NCI-H187 treated with DMSO at 0.1 percent for 48 hours (cell line): ENCODE results near the gene IFT27.
"Not testable (repeated sequence)": the region's sequence is repeated elsewhere in the genome, so short reads cannot be mapped to it uniquely, and the experiment has no call there.

Source experiments
- DNase-seq: peaks from one replicate; lab custom pipeline; 2025; lab: John Stamatoyannopoulos, UW

Gene IFT27

GRCh38 chr22:36743591-36744412 lies 32.1 kb downstream of the IFT27 start:
- no peak for DNase-seq

- DNase-seq = no peak
These were observed 32.9 kb downstream of the IFT27 start for GRCh38 chr22:36743011-36743410.

- DNase-seq = no peak
These were observed 34.0 kb downstream of the IFT27 start for GRCh38 chr22:36741968-36742367.

GRCh38 chr22:36741204-36741793 lies 34.6 kb downstream of the IFT27 start:
- no peak for DNase-seq

- DNase-seq = no peak
These were observed 35.2 kb downstream of the IFT27 start for GRCh38 chr22:36740716-36741115.

- no peak for DNase-seq
These were observed 36.7 kb downstream of the IFT27 start for GRCh38 chr22:36739185-36739584.

- DNase-seq = no peak
These were observed 37.4 kb downstream of the IFT27 start for GRCh38 chr22:36738416-36739020.

- DNase-seq = no peak
These were observed 38.1 kb downstream of the IFT27 start for GRCh38 chr22:36737776-36738175.

DNA sequence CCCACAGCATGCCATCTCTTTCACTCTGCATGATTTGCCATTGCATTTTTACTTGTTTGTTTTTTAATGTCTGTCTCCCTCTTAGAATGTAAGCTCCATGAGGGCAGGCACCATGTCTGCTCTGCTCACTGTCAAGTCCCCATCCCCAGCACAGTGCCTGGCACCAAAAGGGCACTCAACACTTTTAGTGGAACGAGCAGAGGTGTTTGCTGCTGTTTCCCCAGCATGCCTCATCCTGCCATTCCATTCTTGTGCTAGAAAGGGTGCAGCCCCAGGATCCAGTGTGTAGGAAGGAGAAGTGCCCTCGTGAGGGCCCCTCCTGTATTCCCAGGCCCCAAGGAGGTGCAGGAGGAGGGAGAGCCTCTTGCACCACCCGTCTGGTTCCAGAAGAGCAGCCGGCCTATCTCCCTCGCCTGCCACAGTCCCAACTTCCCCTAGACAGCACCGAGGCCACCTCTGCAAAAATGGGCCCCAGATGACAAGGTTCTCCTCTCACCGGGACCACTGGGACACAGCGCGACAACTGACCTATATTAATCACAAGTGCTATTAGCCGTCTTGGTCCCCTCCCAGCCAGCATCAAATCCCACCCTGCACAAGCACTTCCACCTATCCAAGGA lies 39.1 kb downstream of the IFT27 start:
- DNase-seq = no peak

- no peak for DNase-seq
These were observed 41.5 kb downstream of the IFT27 start for GRCh38 chr22:36734171-36735058.

DNA sequence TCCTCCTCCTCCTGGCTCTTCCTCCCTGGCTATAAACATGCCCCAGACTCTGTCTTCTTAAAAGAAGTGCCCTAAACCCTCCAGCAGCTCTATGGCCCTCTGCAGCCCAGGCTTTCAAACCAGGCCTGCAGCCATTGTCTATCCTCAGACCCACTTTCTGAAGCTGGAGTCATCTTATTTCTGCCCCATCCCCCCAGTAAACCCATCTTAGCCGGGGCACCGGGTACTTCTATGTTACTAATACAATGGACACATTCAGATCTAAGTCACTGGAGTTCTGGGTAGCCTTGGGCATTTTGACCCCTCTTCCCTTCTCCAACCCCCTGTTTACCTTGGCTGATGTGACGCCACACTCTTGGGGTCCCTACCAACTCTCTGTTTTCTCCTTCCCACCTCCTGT lies 42.6 kb downstream of the IFT27 start:
- DNase-seq = no peak

- no peak for DNase-seq
These were observed 43.3 kb downstream of the IFT27 start for GRCh38 chr22:36732609-36733008.

- no peak for DNase-seq
These were observed 44.0 kb downstream of the IFT27 start for GRCh38 chr22:36731916-36732315.

DNA sequence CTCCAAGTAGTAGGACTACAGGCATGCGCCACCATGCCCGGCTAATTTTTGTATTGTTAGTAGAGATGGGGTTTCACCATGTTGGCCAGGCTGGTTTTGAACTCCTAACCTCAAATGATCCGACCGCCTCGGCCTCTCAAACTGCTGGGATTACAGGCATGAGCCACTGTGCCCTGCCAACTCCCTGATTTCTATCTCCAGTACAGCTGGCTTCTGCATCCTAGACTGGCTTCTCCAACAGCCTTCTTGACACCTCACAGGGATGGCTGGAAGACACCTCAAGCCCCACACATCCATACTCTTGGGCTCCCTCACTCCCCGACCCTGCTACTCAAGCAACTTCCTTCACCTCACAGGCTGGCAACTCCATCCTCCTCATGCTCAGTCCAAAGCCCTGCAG lies 44.6 kb downstream of the IFT27 start:
- DNase-seq = not testable (repeated sequence)

- no peak for DNase-seq
These were observed 45.6 kb downstream of the IFT27 start for GRCh38 chr22:36730176-36730858.

GRCh38 chr22:36729321-36729720 lies 46.6 kb downstream of the IFT27 start:
- DNase-seq = no peak

DNA sequence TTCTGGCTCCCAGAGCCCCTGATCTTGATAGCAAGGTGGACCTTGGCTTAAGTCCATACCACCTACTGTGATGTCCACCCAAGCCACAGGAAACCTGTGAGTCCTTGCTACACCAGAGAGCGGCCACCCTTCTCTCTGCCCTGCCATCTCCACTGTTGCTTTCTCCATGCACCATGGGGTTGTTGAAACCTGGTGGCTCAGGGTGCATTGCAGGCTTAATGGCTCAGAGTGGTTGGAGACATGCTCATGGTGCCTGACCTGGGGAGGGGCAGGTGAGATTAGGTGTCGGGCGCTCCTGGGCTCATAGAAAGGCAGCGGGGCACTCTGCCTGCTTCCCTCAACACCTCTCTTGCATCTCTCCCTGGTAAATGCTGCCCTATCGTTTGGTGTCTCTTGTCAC lies 47.4 kb downstream of the IFT27 start:
- no peak for DNase-seq

GRCh38 chr22:36727927-36728488 lies 47.9 kb downstream of the IFT27 start:
- DNase-seq = no peak

DNA sequence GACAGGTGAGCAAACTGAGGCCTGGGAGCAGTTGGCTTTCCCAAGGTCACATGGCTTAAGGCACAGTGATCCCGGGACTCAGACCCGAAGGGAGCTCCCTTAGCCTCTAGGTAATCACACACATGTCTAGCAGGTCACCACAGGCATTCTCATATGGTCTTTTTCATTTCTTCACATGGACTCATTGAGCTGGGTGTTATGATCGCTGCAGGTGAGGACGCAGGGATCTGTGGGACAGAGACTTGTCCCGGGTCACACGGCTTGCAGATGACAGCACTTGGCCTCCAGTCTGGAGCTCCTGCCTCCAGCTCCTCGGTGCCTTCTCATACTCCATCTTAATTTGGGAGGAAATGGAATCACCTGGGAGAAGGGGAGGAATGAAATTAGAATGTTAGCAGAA lies 48.8 kb downstream of the IFT27 start:
- DNase-seq = no peak

DNA sequence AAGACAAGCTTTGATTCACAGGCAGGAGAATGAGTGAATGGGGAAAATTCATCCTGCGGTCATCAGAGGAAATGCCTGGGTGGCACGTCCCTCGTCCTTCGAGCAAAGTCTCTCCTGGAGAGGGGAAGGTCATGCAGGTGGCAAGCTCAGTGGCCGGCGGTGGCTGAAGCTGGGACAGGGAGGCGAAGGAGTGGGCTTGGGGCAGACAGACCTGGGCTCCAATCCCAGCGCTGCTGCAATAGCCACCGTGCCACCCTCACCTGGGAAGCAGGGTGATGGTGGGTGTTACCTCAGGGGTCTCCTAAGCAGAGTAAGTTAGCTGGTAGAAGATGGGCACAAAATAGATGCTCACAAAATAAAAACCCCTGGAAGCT lies 49.9 kb downstream of the IFT27 start:
- no peak for DNase-seq
